Mesothelial cell of epicardium (in vitro differentiated cells): ENCODE results near the gene PLAGL1. TPM values are rescaled to one million over a fixed set of nuclear protein-coding genes. Genes with fewer than 3 reads are reported as not detected.

Experiments used
- DNase-seq, 2 experiments: peaks; one replicate each; pipeline ENCODE4 v3.0.0; 2021; ENCODE audit warnings: low spot score in 2 of 2; ENCODE audit not compliant: unreplicated experiment in 2 of 2
- H3K27ac Mint-ChIP-seq: 2 replicates; pipeline ENCODE4 v1.8.0; 2021; ENCODE audit warnings: mixed read lengths
- H3K27me3 Mint-ChIP-seq: 2 replicates; pipeline ENCODE4 v1.8.0; 2021; ENCODE audit warnings: low read depth, mixed read lengths
- H3K36me3 Mint-ChIP-seq: 2 replicates; pipeline ENCODE4 v1.8.0; 2021; ENCODE audit warnings: mixed read lengths
- H3K4me1 Mint-ChIP-seq: 2 replicates; pipeline ENCODE4 v1.8.0; 2021; ENCODE audit warnings: mixed read lengths
- H3K4me3 Mint-ChIP-seq: 2 replicates; pipeline ENCODE4 v1.8.0; 2021; ENCODE audit warnings: mild to moderate bottlenecking, moderate library complexity, mixed read lengths
- H3K9me3 Mint-ChIP-seq: 2 replicates; pipeline ENCODE4 v1.8.0; 2021; ENCODE audit warnings: mixed read lengths
- total RNA-seq: library from RNA; stranded (reverse); gene quantifications from 3 replicates; pipeline ENCODE4 v1.2.1, GENCODE V29; 2021
- TF ChIP-seq, protein P1 (sequence below): fragments of 200-600 bp; sonication (generic); IDR thresholded peaks from one replicate; pipeline ENCODE4 v1.5.0; 2021; ENCODE audit warnings: antibody characterized with exemption; ENCODE audit not compliant: unreplicated experiment

Gene PLAGL1
- total RNA-seq, 1 donor from 2014 or later: 161 TPM

GRCh38 chr6:143974089-143974488 lies 34.0 kb downstream of the PLAGL1 start:
- Mint-ChIP-seq H3K4me1 (peaks cover 74% of the 10 kb centered on the region), H3K27ac (peak overlapping the region; percentile 54), H3K36me3 (no peaks in the 10 kb centered on the region), H3K4me3 (no peak overlapping the region), H3K27me3 (no peaks in the 10 kb centered on the region), H3K9me3 (no peaks in the 10 kb centered on the region)
- TF ChIP-seq, protein P1, sequence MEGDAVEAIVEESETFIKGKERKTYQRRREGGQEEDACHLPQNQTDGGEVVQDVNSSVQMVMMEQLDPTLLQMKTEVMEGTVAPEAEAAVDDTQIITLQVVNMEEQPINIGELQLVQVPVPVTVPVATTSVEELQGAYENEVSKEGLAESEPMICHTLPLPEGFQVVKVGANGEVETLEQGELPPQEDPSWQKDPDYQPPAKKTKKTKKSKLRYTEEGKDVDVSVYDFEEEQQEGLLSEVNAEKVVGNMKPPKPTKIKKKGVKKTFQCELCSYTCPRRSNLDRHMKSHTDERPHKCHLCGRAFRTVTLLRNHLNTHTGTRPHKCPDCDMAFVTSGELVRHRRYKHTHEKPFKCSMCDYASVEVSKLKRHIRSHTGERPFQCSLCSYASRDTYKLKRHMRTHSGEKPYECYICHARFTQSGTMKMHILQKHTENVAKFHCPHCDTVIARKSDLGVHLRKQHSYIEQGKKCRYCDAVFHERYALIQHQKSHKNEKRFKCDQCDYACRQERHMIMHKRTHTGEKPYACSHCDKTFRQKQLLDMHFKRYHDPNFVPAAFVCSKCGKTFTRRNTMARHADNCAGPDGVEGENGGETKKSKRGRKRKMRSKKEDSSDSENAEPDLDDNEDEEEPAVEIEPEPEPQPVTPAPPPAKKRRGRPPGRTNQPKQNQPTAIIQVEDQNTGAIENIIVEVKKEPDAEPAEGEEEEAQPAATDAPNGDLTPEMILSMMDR: no peak
- DNase-seq: no peak

DNA sequence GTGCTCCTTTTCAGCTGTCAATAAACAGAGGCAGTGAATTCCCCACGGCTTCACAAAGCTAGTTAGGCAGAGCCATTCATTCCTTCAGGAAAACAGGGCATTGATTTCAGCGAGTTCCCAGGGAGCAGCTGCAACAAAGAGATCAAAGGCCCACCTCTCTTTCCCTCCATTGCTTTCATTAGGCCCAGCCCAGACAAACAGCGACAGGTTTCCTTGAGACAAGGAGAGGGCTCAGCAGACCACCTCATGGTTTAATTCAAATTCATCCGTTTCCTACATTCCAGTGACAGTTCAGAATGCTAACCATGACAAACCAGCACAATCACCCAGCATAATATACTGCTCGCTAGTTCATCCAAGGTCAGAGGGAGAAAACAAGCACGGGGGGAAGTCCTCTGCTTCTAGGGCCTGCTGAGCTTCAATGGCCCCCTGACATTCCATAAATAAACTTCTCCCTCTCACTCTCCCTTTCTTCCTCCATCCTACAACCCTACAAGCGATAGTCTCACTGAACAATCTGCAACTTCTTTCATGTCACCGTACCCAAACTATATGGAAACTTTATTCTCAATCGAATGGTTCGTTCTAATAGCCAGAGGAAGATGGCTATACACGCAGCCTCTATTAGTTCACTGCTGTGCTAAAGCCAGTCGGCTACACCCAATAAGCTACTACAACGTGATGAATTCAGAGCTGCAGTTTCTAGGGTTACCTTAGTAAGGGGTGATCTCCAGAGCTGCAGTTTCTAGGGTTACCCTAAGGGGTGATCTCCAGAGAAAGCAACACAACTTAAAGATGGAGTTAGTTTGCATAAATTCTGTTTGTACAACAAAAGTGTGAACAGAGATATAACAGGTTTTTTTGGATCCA lies 34.7 kb downstream of the PLAGL1 start:
- Mint-ChIP-seq H3K4me3 (no peak overlapping the region), H3K9me3 (no peaks in the 10 kb centered on the region), H3K27ac (peak overlapping the region; percentile 80), H3K27me3 (no peaks in the 10 kb centered on the region), H3K4me1 (peaks cover 80% of the 10 kb centered on the region), H3K36me3 (no peaks in the 10 kb centered on the region)
- TF ChIP-seq, protein P1: no peak
- no peak for DNase-seq

DNA sequence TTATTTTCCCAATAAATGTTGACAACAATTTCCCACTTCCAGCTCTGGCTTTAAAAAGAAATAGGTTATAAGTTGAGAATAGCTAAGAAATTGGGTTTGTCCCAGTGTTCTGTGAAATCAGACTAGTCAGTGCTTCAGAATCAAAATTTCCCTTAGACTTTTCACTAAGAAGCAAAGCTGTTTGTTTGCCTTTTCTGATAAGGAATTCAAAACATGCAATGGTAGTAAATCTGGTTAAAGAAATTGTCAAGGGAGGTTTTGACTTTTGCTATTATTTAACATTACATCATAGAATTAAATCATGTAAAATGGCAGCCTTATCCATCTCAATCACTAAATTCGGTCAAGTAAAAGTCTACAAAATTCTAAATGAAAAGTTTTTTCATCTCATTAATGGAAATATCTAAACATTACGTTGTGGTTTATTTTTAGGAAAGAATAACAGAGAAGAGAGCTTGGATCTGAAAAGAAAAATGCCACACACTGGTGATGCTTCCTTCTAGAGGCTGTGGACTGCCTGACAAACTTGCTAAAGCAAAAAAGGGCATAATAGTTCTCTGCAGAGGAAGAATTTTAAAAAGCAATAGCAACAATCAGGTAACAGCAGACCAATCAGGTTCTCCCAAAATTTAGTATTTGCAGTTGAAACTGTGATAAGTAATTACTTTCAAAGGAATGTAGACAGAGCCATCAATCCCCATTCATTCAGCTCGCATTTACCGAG lies 36.4 kb downstream of the PLAGL1 start:
- TF ChIP-seq, protein P1: no peak
- Mint-ChIP-seq H3K27me3 (no peaks in the 10 kb centered on the region), H3K9me3 (no peaks in the 10 kb centered on the region), H3K27ac (peak overlapping the region; percentile 94), H3K4me3 (no peak overlapping the region), H3K4me1 (peaks cover 85% of the 10 kb centered on the region), H3K36me3 (no peaks in the 10 kb centered on the region)
- DNase-seq: no peak

DNA sequence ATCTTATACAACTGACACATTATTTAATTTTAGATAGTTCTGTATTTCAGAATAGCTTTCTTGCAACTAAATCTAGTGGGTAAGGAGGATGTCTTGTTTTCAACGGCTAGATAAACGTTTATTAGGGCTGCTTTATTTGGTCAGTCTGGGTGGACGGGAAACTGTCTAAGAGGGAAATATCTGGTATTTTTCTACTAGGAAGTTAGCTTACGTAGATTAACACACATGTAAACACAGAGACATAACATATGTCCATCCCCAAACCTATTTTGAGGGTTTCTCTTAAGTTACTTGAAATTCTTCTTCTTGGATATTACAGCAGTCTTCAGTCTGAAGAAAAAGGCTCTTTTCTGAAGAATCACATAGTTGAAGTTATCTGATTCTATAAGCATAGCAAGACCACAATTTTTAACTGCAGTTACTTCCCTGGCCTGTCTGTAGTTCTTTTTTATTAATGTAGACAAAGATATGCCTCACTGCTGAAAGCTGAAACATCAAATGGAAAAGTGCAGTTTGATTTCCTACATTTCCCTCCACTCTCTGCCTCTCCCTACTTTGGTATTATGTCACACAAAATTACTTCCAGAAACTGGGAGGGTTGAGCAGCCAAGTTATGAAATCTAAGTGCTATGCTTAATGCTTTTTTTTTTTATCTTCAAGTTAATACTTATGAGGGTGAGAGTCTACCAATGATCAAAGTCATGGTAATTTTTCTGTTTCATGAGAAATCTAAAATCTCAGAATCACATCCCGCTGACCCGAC lies 37.4 kb downstream of the PLAGL1 start:
- peak overlapping the region; percentile 7 for H3K4me3 Mint-ChIP-seq
- no peaks in the 10 kb centered on the region for H3K9me3 Mint-ChIP-seq
- TF ChIP-seq, protein P1: no peak
- H3K4me1 Mint-ChIP-seq: peaks cover 84% of the 10 kb centered on the region
- peak overlapping the region; percentile 94 for H3K27ac Mint-ChIP-seq
- H3K27me3 Mint-ChIP-seq: no peaks in the 10 kb centered on the region
- peaks cover 2% of the 10 kb centered on the region for H3K36me3 Mint-ChIP-seq
- DNase-seq: no peak

DNA sequence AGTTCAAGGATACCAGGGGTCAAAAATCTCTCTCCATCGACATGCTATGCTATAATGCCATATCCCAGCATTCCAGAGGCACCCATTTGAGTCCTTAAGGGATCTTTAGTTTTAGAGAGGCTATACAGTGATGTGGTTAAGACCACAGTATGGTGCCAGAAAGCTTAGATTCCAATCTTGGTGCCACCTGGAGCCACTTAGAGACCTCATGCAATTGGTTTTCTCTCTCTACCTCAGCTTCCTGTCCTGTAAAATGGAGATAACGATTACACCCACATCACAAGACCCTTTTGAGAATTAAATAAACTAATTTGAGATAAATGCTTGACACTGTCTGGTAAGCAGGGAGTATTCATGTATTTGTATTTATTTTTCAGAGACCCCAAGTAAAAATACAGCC lies 39.0 kb downstream of the PLAGL1 start:
- H3K27ac Mint-ChIP-seq: peak overlapping the region; percentile 94
- TF ChIP-seq, protein P1: no peak
- H3K36me3 Mint-ChIP-seq: peaks cover 7% of the 10 kb centered on the region
- H3K9me3 Mint-ChIP-seq: no peaks in the 10 kb centered on the region
- no peak for DNase-seq
- no peaks in the 10 kb centered on the region for H3K27me3 Mint-ChIP-seq
- H3K4me3 Mint-ChIP-seq: no peak overlapping the region
- H3K4me1 Mint-ChIP-seq: peaks cover 85% of the 10 kb centered on the region
